MCF 10A (cell line): Measurements from ENCODE around the gene GON4L. TPM values are rescaled to one million over a fixed set of nuclear protein-coding genes. Genes with fewer than 3 reads are reported as not detected.
A peak's percentile ranks its signal among the peaks of the same experiment; 100 is the strongest.
"Not testable (repeated sequence)": the region's sequence is repeated elsewhere in the genome, so short reads cannot be mapped to it uniquely, and the experiment has no call there.

Experiments used
- BruUV-seq: library from RNA; stranded (reverse); fragments of 400-500 nt; replicated peaks from 2 replicates; lab custom pipeline; 2021; lab: Mats Ljungman, UMichigan
- CTCF ChIA-PET: fragments of 300-600 bp; sonication (Branson Sonifier 250); formaldehyde crosslinking; extraction: SDS; loops from one replicate; lab custom pipeline; 2021; ENCODE audit warnings: antibody characterized with exemption, inconsistent platforms; lab: Yijun Ruan, JAX
- POLR2A ChIA-PET: fragments of 300-600, 350-650 bp; sonication (Branson Sonifier 250); formaldehyde crosslinking; extraction: SDS; loops from one replicate; lab custom pipeline; 2020; ENCODE audit warnings: antibody characterized with exemption, inconsistent platforms; lab: Yijun Ruan, JAX
- DNase-seq: peaks from one replicate; pipeline ENCODE4 v3.0.0-alpha.2; 2018; ENCODE audit not compliant: unreplicated experiment
- H3K27ac Mint-ChIP-seq: one replicate; pipeline ENCODE4 v1.8.0; 2022; ENCODE audit warnings: mild to moderate bottlenecking, low read depth, mixed read lengths; ENCODE audit not compliant: unreplicated experiment
- H3K27me3 Mint-ChIP-seq: one replicate; pipeline ENCODE4 v1.8.0; 2022; ENCODE audit warnings: mixed read lengths; ENCODE audit not compliant: insufficient read depth, unreplicated experiment
- H3K36me3 Mint-ChIP-seq: one replicate; pipeline ENCODE4 v1.8.0; 2022; ENCODE audit warnings: mild to moderate bottlenecking, moderate library complexity, mixed read lengths; ENCODE audit not compliant: insufficient read depth, unreplicated experiment
- H3K4me1 Mint-ChIP-seq: one replicate; pipeline ENCODE4 v1.8.0; 2022; ENCODE audit warnings: mixed read lengths; ENCODE audit not compliant: insufficient read depth, unreplicated experiment
- H3K4me3 Mint-ChIP-seq: one replicate; pipeline ENCODE4 v1.8.0; 2022; ENCODE audit warnings: mild to moderate bottlenecking, moderate library complexity, mixed read lengths; ENCODE audit not compliant: unreplicated experiment
- H3K9me3 Mint-ChIP-seq: one replicate; pipeline ENCODE4 v1.8.0; 2022; ENCODE audit warnings: mixed read lengths; ENCODE audit not compliant: unreplicated experiment
- CTCF ChIP-seq: fragments of 200-600 bp; IDR thresholded peaks from one replicate; pipeline ENCODE4 v1.8.0; 2022; ENCODE audit warnings: antibody characterized with exemption, mild to moderate bottlenecking; ENCODE audit not compliant: unreplicated experiment
- intact Hi-C: fragments of 100-400 bp; cut with micrococcal nuclease; formaldehyde crosslinking; loops from 2 replicates; pipeline ENCODE4 v1.14.1; 2022
- total RNA-seq: library from RNA; stranded (reverse); gene quantifications from 2 replicates; pipeline ENCODE4 v1.2.3, GENCODE V29; 2022

Gene GON4L
- total RNA-seq, 1 experiment from 2014 or later: 60.1 TPM

DNA sequence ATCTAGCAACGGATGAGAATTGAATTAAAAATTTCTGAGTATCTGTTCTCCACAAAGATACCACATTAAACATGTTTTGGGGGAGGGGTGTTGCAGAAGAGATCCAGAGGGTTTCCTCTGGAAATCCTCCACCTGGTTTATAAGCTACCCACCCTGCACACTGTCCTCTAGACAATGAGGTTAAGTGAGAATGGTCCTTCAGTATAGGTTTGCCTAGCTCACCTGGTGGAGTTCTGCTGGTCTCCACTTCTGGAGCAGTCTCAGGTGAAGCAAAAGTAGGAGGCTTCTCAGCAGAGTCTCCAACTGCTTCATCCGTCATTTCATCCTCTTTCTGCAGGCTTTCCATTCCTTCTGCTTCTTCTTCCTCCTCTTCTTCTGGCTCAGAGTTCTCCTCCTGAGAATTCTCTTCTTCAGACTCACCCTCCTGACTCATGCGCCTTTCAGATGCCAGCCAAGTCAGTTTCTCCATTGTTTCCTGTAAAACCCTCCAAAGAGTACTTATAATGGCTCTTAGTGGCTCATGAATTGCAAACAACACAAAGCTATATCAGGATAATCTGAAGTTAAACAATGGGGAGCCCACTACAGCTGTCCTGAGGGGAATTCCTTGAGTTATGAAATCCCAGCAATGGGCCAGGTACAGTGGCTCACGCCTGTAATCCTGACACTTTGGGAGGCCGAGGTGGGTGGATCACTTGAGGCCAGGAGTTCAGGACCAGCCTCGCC is 93.8 kb downstream of the GON4L start:
- DNase-seq: peak; percentile 98
- H3K27me3 Mint-ChIP-seq, intact Hi-C loops, BruUV-seq, H3K9me3 Mint-ChIP-seq: not testable (repeated sequence)
- Mint-ChIP-seq H3K36me3 (peaks cover 99% of the 10 kb centered on the region), H3K27ac (peak overlapping the region; percentile 3), H3K4me1 (peaks cover 23% of the 10 kb centered on the region), H3K4me3 (peak overlapping the region; percentile 22)
- ChIA-PET CTCF (interaction anchor here (0.5 to 0.8 kb wide), 3 partner anchors 13 to 277 kb away, joined by 3 to 4 read pairs (median 3); no protein-coding TSS in a partner anchor), POLR2A (interaction anchor here (0.6 to 1.5 kb wide), 3 partner anchors 18 to 87 kb away, joined by 3 read pairs; no protein-coding TSS in a partner anchor)

GRCh38 chr1:155761736-155762405 is 95.1 kb downstream of the GON4L start:
- peak overlapping the region; percentile 29 for H3K27ac Mint-ChIP-seq
- POLR2A ChIA-PET: interaction anchor here (0.6 to 1.3 kb wide), 3 partner anchors 11 to 696 kb away, joined by 3 to 4 read pairs (median 3); no protein-coding TSS in a partner anchor
- TF ChIP-seq CTCF: no peak
- no peak for DNase-seq
- H3K36me3 Mint-ChIP-seq: peaks cover 93% of the 10 kb centered on the region
- CTCF ChIA-PET: interaction anchor here (1.2 kb wide), 1 partner anchor 38 kb away, joined by 3 read pairs; no protein-coding TSS in a partner anchor
- no TSS peak for BruUV-seq
- peaks cover 23% of the 10 kb centered on the region for H3K4me1 Mint-ChIP-seq
- no peaks in the 10 kb centered on the region for H3K9me3 Mint-ChIP-seq
- no peaks in the 10 kb centered on the region for H3K27me3 Mint-ChIP-seq
- intact Hi-C loops: no loop called here
- no peak overlapping the region for H3K4me3 Mint-ChIP-seq

DNA sequence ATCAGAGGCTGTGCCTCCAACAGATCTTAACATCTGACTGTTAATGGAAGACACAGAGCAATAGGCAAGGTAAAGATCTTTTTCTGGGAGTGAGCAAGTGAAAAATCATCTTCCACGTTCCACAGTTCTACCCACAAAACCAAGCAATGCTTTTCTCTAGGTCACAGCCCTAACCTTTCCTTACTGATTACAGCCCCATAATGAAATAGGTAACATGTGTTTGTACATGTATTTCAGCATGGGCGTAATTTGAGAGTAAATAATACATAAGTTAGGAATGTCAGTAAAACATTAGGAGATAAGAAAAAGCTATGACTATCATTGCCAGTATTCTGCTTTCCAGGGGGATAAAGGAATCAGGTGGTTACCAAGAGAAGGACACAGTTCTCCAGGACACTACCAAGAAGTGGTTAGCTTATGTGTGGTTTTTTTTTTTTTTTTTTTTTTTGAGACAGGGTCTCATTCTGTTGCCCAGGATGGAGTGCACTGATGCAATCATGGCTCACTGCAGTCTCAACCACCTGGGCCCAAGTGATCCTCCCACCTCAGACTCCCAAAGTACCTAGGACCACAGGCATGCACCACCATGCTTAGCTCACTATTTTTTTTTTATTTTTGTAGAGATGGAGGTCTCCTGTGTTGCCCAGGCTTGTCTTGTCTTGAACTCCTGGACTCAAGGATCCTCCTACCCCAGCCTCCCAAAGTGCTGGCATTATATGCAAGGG is 96.1 kb downstream of the GON4L start:
- peaks cover 93% of the 10 kb centered on the region for H3K36me3 Mint-ChIP-seq
- no peaks in the 10 kb centered on the region for H3K9me3 Mint-ChIP-seq
- DNase-seq: no peak
- no TSS peak for BruUV-seq
- no peak for TF ChIP-seq CTCF
- CTCF ChIA-PET: interaction anchor here (0.6 to 1.2 kb wide), 3 partner anchors 39 to 269 kb away, joined by 3 to 5 read pairs (median 3); no protein-coding TSS in a partner anchor
- POLR2A ChIA-PET: interaction anchor here (0.5 to 1.9 kb wide), 5 partner anchors 16 to 417 kb away, joined by 3 to 7 read pairs (median 4); no protein-coding TSS in a partner anchor
- H3K27me3 Mint-ChIP-seq: no peaks in the 10 kb centered on the region
- intact Hi-C loops: no loop called here
- H3K4me1 Mint-ChIP-seq: peaks cover 23% of the 10 kb centered on the region
- H3K27ac Mint-ChIP-seq: peak overlapping the region; percentile 52
- H3K4me3 Mint-ChIP-seq: no peak overlapping the region

DNA sequence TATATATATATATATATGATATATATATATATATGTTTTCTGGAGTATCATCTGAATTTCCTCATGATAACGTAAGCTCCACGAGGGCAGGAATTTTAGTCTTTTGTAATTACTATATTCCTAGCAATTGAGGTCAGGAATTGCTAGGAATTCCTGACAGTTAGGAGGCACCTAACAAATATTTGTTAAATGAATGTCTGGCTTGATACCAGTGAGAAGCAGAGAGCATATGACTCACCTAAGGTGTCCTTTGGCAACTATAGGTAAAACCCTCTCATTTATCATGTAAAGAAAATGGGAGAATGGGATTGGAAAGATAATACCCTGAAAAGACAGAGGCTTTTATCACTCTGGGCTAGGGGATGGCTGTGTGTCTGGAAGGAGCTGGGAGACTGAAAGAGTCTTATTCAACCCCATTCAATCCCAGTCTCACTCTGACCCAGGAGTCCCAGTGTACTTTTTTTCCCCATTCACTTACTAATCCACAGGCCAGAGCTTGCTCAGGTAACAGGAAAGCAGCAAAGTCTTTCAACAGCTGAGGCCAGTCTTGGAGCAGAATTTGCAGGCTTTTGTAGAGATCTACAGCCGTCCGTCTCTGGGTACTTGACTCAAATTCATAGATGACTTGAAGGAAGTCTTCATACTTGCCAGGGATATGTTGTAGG is 96.9 kb downstream of the GON4L start:
- Mint-ChIP-seq H3K27me3 (no peaks in the 10 kb centered on the region), H3K9me3 (no peaks in the 10 kb centered on the region), H3K4me3 (no peak overlapping the region), H3K4me1 (peaks cover 23% of the 10 kb centered on the region), H3K27ac (peak overlapping the region; percentile 52), H3K36me3 (peaks cover 93% of the 10 kb centered on the region)
- peak; percentile 67 for DNase-seq
- intact Hi-C loops: no loop called here
- TF ChIP-seq CTCF: no peak
- ChIA-PET CTCF (interaction anchor here (0.6 kb wide), 2 partner anchors 270 to 272 kb away, joined by 3 read pairs; no protein-coding TSS in a partner anchor), POLR2A (interaction anchor here (0.6 to 1.9 kb wide), 3 partner anchors 15 to 417 kb away, joined by 3 to 7 read pairs (median 3); no protein-coding TSS in a partner anchor)
- no TSS peak for BruUV-seq

DNA sequence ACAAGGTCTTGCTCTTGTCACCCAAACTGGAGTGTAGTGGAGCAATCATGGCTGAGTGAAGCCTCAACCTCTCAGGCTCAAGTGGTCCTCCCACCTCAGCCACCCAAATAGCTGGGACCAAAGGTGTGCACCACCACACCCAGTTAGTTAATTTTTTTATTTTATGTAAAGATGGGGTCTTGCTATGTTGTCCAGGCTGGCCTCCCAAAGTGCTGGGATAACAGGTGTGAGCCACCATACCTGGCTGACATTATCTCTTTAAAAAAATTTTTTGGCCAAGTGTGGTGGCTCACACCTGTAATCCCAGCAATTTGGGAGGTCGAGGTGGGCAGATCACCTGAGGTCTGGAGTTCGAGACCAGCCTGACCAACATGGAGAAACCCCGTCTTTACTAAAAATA is 98.0 kb downstream of the GON4L start:
- Mint-ChIP-seq H3K4me1 (peaks cover 23% of the 10 kb centered on the region), H3K36me3 (peaks cover 93% of the 10 kb centered on the region)
- H3K4me3 Mint-ChIP-seq, DNase-seq, CTCF ChIA-PET, BruUV-seq, H3K27me3 Mint-ChIP-seq, H3K9me3 Mint-ChIP-seq, H3K27ac Mint-ChIP-seq, intact Hi-C loops: not testable (repeated sequence)
- POLR2A ChIA-PET: interaction anchor here (1.1 kb wide), 1 partner anchor 196 kb away, joined by 3 read pairs; no protein-coding TSS in a partner anchor
